Ammon's horn (tissue), 1 donor: Measurements from ENCODE around the gene TTYH3.

Experiments
- DNase-seq: peaks from one replicate; pipeline ENCODE4 v3.0.0-alpha.2; 2016; ENCODE audit warnings: low spot score

TTYH3 gene

DNA sequence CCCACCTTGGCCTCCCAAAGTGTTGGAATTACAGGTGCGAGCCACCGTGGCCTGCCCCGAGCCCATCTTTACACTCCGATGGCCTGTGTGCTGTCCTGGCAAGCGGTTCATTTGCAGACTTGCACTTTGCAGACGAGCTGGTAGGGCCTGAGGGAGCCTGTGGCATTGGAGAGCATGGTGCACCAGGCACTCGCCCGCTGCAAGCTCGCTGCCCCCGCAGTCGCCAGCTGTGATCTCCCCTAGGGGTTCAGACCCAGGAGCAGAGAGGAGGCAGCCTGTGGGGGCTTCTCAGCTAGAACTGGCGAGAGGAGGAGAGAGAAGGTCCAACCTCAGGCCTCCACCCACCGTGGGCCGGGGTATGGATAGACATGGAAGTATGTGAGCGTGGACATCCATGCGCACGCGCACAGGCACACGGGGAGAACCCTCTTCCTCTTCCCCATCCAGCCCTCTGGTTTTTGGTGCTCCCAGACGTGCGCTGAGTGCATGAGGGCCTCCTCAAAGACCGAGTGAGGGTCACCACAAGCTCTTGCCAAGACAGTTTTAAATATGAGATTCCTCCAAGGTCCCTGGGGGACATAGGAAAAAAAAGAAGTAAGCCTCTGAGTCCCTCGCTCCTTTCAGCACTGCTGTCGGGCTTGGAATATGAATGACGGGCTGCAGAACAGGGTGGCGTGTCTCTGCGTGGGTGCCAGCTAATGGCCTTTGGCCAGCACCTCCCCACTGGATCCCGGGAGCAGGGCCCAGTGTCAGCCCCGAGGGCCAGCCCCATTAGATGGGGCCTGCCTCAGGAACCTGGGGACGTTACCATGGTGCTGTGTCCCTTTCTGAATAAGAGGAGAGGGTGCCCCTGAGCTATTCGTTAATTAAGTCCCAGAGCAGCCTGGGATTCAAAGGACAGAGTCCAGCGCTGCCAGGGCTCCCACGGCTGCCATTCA is 15.1 kb upstream of the TTYH3 start:
- peak; percentile 74 for DNase-seq

DNA sequence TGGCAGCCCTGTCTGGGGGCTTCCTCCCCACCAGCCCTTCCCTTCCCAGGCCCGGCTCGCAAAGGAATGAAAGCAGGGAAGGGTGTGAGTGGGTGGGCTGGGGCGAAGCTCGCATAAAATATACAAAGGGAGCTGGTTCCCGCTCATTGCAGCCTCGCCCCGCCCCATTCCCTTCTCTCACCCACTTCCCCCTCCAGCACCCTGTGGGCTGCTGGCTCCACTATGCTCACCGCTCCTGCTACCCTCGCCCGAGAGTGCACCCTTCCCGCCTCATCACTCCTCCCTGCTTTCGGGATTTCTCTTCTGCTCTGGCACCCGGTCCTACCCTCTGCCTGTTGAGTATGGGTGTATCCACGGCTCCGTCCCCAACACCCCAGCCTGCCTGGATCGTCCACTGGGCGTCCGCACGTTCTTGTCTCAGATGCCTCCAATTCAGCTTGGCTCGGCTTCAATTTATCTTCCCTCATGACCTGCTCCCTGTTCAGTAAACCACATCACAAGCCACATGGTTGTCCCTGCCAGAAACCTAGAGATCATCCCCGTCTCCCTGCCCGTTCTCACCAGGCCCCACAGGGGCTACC is 14.4 kb upstream of the TTYH3 start:
- DNase-seq: peak; percentile 59

DNA sequence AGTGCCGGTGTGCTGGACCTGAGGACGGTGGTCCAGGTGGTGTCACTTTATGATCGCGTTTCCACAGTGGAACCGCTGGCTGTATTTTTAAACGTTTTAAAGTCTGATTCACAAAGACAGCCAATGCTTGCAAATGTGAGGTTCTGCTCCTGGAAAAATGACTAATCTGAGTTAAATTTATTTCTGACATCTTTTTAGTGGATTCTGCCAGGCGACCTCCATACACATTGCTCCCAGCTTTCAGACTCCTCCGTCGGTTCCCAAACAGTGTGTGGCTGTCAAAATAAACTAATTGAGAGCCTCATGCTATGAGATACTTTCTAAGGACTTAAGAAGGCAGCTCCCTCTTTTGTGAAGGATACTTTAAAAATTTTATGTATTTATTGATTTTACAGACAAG is 12.7 kb upstream of the TTYH3 start:
- no peak for DNase-seq

DNA sequence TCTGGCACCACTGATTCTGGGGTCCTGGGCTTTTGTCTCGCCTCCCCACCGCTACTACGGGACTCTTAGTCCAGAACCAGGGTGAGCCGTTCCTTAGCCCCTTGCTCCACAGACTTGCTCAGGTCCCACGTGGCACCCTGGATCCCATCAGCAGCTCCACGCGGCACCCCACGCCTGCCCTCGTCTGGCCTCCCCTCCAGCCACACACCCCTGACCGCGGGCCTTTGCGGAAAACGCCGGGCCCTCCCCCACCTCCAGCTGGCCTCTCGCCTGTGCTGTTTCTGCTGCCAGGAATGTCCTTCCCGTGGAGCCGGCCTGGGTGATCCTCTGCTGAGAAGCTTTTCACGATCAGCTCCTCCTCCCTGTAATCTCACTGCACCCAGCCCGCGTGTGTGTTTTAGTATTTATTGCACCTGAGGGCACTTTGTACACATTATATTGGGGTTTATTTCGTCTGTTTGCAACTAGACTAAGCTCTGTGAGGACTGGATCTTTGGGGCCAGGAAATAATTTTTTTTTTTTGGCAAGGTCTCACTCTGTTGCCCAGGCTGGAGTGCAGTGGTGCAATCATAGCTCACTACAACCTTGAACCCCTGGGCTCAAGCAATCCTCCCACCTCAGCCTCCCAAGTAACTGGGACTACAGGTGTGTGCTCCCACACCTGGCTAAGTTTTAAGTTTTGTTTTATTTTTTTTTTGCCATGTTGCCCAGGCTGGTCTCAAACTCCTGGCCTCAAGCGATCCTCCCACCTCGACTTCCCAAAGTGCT is 10.5 kb upstream of the TTYH3 start:
- DNase-seq: no peak

DNA sequence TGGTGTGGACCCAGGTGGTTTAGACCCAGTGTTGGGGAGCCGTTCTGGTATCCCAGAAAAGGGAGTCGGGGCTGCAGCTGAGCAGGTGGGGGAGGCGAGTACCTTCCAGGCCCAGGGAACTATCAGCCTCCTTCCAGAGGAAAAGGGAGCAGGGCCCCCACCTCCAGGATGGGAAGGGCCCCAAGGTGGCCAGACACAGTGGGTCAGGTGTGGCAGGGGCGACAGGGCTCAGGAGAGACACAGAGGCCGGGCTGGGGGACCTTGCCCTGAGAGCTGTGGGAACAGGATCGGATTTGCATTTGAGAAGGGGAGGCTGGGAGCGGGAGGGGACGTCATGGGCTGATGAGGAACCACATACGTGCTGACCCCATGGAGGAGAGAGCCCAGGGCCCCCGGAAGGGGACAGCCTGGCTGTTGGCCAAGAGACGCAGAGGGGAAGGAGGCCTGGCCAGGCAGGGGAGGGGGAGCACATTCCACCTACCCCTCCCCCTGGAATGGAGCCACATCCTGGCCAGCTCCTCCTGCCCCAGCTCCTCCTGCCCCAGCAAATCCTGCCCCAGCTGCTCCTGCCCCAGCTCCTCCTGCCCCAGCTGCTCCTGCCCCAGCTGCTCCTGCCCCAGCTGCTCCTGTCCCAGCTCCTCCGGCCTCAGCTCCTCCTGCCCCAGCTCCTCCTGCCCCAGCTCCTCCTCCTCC is 9.7 kb upstream of the TTYH3 start:
- DNase-seq: no peak

DNA sequence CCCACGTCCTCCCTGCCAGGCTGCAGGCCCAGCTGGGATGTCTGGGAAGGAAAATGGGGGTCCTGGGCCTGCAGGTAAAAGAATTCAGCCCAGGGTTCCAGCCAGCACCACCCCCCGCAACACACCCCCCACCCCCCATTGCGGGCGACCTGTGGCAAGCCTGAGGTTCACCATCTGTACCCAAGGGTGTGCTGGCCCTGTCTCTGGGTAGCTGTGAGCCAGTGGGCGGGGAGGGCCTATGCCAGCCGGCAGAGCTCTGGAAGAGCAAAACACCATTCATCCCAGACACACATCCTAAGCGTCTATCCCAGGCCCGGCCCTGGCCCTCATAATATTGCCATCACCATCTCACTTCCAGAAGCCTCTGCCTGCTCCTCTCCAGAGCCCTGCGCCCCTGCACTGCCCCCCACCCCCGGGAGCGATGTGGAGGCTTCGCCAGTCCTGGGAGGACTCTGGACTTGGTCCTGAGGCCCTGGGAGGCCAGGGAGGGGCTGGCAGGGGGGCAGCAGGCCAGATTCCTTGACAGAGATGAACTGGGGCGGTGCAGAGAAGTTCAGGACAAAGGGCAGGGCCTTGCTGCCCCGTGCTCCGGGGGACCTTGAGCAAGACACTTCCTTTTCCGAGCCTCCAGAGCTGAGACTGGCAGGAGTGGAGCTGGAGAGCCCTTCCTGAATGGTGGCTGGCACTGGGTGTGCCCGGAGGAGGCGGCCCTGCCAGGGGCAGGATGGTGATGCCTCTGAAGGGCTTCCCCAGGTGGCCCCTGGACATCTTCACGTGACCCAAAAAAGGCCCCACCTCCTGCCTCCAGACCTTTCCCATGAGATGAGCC is 8.7 kb upstream of the TTYH3 start:
- DNase-seq: no peak

DNA sequence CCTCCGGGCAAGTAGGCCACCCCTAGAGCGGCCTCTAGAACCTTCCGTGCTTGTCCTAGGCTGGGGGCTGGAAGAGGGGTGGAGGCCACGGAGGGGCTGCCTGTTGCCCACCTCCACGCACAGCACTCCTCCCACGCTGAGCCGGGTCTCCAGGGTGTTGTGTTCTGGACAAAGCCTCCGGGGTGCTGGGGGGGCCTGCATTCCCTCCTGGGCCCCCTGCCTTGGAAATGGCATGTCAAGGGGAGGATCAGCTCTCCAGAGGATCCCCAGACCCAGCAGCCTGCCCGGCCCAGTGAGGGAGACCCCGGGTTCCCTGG is 8.1 kb upstream of the TTYH3 start:
- no peak for DNase-seq

DNA sequence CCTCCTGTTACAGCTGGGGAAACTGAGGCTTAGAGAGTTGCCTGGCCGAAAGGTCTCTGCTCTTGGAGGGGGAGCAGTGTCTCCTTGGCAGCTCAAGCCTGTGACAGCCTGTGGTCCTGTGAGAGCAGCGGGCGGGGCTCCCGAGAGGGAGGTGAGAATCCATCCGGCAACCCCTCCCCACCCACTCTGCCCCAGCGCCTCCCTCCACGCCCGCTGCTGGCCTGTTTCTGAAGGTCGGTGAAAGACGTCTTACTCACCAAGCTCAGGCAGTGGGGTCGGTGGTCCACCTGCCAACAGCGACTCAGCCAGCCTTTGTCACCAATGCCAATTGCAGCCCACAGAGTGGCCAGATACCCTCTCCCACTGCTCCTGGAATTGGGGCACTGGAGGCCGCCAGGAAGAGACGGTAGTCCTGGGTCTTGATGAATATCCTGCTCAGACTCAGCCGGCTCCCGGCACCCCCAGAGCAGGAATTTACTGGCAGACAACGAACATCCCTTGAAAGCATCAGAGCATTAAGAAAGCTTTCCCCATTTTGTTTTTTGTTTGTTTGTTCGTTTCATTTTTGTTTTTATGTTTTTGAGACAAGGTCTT is 7.4 kb upstream of the TTYH3 start:
- no peak for DNase-seq

DNA sequence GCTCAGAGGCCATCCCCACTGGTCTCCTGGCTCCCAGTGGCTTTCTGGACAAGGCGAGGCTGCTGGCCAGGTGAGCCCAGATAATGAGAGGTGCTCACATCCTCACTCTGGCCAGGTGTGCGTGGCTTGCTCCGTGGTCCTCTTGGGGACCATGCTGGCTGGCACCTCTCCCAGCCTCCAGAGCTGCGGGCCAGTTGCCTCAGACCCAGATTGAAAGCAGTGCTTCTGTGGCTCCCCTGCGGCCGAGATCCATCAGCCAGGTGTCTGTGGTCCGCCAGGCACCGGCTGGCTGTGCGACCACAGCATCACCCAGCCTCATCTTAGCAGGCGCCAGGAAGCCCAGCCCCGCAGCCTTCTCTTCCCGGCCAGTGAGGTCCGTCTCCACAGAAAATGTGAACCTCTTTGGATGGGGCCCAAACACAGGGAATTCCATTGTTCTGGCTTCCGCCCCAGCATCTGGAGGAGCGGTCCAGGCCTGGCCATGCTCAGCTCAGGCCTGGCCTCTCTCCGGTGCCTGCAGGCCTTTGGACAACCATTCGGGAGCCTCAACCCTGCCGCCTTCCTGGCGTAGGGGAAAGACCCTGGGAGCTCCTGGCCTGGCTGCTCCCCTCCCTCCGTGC is 5.2 kb upstream of the TTYH3 start:
- no peak for DNase-seq

DNA sequence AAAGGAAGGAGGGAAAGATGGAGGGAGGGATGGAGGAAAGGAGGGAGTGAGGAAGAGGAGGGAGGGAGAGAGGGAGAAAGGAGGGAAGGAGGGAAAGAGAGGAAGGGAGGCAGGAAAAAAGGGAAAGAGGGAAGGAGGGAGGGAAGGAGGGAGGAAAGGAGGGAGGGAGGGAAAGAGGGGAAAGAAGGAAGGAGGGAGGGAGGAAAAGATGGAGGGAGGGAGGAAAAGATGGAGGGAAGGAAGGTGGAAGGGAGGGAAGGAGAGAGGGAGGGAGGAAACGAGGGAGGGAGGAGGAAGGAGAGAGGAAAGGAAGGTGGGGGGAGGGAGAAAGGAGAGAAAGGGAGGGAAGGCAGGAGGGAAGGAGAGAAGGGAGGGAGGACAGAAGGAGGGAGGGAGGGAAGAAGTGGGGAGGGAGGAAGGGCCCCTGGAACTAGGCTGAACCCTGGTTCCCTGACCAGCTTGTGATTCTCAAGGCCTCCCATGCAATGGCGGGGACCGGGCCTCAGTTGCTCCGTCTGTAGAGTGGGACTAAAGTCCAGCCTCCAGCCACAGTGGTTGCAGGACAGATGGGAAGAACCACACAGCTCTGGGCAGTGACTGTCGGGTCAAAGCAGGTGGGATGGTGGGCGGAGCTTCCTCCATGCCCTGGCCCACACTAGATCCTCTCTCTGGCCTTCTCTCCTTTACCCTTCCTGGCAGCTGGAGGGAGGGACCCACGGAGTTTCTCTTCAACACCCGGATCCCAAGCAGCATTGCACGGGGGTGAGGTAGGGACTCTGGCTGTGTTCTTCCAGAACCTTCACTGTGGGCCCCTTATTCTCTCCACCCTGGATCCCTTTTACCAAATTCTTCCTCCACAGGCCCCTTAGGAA is 4.3 kb upstream of the TTYH3 start:
- DNase-seq: no peak

DNA sequence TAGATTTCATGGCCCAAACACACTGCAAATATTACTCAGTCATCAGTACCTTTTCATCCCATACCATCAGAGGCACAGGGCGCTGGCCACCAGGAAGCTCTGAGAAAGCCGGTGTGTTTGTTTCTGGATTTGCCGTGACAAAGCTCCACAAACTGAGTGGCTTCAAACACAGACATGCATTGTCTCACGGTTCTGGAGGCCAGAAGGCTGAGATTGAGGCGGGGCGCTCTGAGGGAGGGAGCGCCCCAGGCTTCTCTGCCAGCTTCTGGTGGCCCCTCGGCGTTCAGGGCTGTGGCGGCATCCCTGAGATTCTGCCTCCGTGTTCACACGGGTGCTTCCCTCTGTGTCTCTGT is 3.7 kb upstream of the TTYH3 start:
- DNase-seq: no peak

DNA sequence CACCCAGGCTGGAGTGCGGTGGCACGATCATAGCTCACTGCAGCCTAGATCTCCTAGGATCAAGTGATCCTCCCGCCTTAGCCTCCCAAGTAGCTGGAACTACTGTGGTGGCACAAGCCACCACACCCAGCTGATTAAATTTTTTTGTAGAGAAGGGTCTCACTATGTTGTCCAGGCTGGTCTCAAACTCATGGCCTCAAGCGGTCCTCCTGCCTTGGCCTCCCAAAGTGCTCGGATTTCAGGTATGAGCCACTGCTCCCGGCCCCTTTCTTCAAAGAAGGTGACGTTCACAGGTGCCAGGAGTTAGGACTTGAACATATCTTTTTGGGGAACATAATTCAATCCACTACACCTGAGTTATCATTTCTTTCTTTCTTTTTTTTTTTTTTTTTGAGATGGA is 2.9 kb upstream of the TTYH3 start:
- no peak for DNase-seq

DNA sequence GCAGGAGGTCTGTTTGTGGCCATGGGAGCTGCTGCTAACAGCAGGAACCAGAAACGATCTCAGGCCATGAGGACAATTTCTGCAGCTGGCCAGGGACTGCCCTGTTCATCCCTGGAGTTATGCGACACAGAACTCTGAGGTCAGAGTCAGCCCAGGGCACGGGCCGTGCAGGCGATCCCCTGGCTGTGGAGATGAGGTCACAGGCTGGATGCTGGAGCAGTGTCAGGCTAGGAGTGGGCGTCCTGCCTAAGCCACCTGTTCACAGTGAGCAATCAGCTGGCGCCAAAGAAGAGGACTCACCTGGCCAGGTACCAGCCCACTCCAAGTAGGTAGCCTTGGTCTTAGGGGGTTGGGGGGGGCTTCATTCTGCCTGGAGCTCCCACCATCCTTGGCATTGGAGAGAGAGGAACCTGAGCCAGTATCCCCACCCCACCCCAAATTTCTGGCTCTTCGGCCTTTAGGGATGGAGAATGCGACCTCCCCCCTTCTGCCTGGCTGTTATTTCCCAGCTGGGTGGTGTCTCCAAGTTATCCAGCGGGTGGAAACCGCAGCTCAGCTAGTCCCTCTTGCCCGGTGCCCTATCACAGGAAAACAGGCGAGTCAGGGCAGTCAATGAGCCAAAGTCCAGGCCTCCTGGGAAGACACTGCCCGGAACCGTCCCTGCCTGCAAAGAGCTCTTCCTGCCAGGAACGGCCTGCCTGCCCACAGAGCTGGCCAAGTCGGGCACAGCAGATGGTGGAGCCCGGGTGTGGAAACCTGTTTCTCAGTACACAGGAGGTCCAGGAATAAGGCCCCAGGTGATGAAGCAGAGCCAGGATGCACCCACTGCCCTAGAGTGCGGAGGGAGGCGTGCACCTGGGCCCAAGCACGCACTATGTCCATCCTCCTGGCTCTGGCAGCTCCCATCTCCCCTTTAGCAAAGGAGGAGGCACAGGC is 1.8 kb upstream of the TTYH3 start:
- no peak for DNase-seq

DNA sequence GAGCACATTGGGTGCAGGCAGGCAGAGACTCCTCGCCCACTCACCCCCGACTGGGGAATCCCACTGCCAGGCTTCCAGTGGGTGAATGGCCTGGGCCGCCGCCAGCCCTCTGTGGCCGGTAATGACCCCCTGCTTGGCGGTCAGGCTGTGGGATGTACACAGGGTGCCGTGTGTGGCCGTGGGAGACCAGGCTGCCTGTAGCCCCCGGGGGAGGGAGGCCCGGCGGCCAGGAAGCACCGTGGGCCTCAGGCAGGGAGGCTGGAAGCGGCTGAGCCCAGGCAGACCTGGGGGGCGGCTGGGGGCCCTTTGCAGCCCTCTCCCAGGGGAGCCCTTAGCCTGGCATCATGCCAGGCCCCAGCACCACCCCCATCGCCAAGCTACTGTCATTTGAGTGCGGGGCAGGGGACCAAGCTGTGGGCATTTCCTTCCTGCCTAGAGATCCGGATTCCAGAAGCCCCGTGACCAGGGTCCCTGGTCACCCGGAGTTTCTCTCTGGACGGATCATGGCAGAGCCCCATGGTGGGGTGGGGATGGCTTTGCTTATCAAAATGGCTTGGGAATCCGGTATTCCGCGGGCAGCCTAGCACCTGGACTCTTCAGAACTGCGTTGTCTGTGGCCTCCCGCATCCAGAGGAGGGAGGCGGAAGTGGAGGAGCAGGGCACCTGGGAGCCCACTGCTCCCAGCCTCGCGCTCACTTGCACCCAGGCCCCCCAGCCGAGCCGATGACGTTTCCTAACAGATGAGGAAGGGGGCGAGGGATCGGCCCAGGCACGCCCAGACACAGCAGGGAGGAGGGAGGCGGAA is 1.1 kb downstream of the TTYH3 start:
- DNase-seq: peak; percentile 69

DNA sequence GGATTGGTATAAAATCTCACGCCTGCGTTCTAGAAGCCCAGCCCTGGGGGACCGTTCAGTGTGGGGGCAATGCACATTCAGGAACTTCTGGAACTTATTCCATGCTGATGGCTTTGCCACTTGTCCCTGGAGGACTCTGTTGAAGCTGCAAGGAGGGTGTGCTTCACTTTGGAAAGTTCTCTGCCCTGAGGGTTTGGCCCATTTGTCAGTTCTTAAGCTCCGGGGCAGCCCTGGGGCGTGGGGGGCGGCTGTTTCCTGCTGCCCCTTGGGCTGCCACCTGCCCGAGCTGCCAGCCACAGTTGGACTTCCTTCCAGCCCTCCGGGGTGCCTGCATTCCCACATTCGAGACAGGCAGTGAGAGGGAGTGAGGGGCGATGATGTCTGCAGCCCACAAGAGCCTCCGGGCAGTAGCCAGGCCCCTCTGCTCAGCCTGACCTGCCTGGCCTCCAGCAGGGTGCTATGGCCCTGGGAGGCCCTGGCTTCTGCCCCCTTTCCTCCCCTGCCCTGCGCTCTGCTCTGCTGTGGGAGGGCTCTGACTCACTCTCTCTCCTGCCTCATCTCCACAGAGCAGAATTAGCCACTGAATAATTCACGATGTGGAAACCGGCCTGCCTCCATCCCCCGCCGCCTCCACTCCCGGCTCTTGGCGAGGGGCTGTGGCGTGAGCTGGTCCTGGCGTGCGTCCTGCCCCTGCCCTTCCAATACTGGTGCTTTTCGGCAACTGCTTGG is 1.9 kb downstream of the TTYH3 start:
- DNase-seq: peak; percentile 75

DNA sequence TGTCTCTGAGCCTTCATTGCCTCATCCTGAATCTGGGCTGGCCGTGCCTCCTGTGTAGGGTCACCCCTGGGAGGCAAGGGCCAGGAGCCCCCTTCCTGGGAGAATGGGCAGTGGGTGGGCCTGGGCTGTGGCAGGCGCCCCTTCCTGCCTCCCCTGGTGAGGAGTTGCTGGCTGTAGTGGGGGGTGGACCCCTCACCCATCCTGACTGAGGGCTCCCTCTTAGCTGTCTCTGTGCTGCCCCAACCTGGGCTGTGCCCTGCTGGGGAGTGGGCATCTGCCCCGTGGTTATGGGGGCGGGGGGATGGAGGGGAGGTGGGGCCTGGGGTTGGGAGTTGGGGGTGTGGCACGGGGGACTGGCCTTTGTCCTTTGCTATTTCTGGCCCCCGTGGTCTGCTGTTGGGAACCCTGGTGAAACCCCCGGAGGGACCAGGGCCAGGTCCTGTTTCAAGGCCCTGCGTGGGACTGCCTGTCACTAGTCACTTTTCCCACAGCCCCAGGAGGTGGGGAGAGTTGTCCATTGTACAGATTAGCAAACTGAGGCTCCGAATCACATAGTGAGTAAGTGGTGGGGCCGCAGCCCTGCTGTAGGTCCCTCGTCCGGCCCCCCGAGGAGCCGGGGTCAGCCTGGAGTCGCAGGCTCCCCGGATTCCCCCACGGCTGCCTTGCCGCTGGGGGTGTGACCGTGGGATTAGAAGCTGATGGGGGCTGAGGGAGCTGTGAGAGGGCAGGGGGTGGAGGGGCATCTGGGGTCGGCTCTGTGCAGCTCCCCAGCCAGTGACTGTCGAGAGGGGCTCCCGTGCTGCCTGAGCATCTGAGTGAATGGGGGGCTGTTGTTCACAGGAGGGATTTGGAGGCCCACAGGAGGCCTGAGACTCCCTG is 2.7 kb downstream of the TTYH3 start:
- DNase-seq: no peak
